ENCODE data around the gene MCEMP1. TPM values are rescaled to one million over a fixed set of nuclear protein-coding genes. Genes with fewer than 3 reads are reported as not detected.

Gene MCEMP1
- total RNA-seq, 4 donors from 2014 or later: 0.29 to 0.97 TPM; not detected in 2

DNA sequence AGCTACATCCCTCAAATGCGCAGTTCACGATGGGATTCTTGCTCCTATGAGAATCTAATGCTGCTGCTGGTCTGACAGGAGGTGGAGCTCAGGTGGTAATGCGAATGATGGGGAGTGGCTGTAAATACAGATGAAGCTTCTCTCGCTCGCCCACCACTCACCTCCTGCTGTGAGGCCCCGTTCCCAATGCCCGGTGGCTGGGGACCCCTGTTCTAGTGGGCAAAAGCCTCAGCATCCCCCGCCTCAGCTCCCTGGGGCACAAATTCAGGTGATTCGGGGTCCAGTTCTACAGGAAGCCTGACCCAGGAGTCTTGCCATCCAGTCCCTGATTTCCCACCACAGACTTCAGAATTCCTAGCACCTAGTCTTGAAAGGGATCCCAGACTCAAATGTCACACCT lies 4.4 kb upstream of the MCEMP1 start:
- H3K4me3 ChIP-seq: no peak overlapping the region
- no peak overlapping the region for H3K27ac ChIP-seq
- 27 to 48% methylated on average over 4 to 8 of the region's 9 CpGs for WGBS, 2 donors
- peaks cover 0 to 15% (median 0%) of the 10 kb centered on the region in 3 donors for H3K4me1 ChIP-seq
- no peaks in the 10 kb centered on the region for H3K36me3 ChIP-seq
- peaks cover 0 to 89% (median 0%) of the 10 kb centered on the region in 4 donors for H3K27me3 ChIP-seq
- TF ChIP-seq, protein P1, sequence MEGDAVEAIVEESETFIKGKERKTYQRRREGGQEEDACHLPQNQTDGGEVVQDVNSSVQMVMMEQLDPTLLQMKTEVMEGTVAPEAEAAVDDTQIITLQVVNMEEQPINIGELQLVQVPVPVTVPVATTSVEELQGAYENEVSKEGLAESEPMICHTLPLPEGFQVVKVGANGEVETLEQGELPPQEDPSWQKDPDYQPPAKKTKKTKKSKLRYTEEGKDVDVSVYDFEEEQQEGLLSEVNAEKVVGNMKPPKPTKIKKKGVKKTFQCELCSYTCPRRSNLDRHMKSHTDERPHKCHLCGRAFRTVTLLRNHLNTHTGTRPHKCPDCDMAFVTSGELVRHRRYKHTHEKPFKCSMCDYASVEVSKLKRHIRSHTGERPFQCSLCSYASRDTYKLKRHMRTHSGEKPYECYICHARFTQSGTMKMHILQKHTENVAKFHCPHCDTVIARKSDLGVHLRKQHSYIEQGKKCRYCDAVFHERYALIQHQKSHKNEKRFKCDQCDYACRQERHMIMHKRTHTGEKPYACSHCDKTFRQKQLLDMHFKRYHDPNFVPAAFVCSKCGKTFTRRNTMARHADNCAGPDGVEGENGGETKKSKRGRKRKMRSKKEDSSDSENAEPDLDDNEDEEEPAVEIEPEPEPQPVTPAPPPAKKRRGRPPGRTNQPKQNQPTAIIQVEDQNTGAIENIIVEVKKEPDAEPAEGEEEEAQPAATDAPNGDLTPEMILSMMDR (IDR thresholded peaks at IDR 0.05): no peak
- no peak for TF ChIP-seq POLR2A (IDR thresholded peaks at IDR 0.05)
- intact Hi-C loops (cut with DNase I): no loop called here
- no peak for DNase-seq
- H3K9me3 ChIP-seq: no peaks in the 10 kb centered on the region

DNA sequence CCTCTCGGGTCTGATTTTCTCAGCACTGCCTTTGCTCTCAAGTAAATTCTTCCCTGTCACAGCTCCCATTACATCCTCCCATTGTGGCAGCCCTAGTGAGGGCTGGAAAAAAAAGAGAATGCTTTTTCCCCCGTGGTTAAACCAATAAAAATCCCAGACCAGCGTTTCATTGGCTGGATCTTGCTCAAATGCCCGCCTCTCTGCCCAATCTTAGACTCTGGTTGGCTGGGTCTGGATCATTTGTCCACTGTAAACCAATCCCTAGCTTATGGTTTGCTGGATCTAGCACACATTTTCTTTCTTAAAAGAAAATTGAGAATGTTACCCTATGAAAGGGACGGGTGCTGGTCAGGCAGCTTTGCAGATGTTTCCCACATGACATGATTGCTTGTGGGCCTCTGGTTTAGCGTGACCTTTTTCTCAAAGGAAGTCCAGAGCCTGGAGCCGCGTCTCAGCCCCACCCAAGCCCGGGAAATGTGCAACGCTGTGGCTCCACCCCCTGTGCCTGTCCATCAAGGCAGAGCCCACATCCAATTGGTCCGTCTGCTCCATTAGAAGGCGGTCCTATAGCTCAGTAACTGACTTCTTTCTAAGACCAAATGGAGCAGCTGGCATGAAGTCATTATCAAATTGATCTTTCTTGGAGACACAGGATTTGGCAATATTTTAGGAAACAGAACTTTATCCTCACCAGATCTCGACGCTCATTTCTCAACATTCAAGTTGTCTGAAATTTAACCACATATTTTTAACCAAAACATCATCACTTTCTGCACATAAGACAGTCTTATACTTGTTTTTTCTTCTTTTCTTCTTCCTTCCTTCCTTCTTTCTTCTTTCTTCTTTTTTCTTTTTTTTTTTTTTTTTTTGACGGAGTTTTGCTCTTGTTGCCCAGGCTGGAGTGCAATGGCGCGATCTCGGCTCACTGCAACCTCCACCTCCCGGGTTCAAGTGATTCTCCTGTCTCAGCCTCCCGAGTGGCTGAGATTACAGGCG lies 2.6 kb upstream of the MCEMP1 start:
- Histone ChIP-seq H3K9me3 (no peaks in the 10 kb centered on the region), H3K27ac (peak overlapping the region in 1 of 4 donors; percentile 41), H3K27me3 (peaks cover 0 to 94% (median 0%) of the 10 kb centered on the region in 4 donors), H3K36me3 (no peaks in the 10 kb centered on the region), H3K4me3 (no peak overlapping the region), H3K4me1 (peaks cover 0 to 20% (median 0%) of the 10 kb centered on the region in 3 donors)
- no peak for DNase-seq
- WGBS, 2 donors: 49 to 55% methylated on average over 9 to 20 of the region's 21 CpGs
- TF ChIP-seq, protein P1 (IDR thresholded peaks at IDR 0.05): no peak
- TF ChIP-seq POLR2A (IDR thresholded peaks at IDR 0.05): no peak
- intact Hi-C loops (cut with DNase I): loop anchor here (5.0 kb wide), 1 partner anchor 107 kb away; no protein-coding TSS in a partner anchor

- Histone ChIP-seq H3K4me1 (peaks cover 4 to 29% (median 5%) of the 10 kb centered on the region in 3 donors), H3K9me3 (no peaks in the 10 kb centered on the region), H3K27ac (no peak overlapping the region), H3K36me3 (no peaks in the 10 kb centered on the region), H3K4me3 (no peak overlapping the region), H3K27me3 (peaks cover 0 to 82% (median 0%) of the 10 kb centered on the region in 4 donors)
- TF ChIP-seq, protein P1 (IDR thresholded peaks at IDR 0.05): no peak
- no peak for DNase-seq
- intact Hi-C loops (cut with DNase I): loop anchor here (5.0 kb wide), 1 partner anchor 109 kb away; no protein-coding TSS in a partner anchor
- WGBS, 2 donors: 18 to 46% methylated on average over 4 to 7 of the region's 7 CpGs
These were observed 514 bp upstream of the MCEMP1 start for GRCh38 chr19:7676376-7676775.

DNA sequence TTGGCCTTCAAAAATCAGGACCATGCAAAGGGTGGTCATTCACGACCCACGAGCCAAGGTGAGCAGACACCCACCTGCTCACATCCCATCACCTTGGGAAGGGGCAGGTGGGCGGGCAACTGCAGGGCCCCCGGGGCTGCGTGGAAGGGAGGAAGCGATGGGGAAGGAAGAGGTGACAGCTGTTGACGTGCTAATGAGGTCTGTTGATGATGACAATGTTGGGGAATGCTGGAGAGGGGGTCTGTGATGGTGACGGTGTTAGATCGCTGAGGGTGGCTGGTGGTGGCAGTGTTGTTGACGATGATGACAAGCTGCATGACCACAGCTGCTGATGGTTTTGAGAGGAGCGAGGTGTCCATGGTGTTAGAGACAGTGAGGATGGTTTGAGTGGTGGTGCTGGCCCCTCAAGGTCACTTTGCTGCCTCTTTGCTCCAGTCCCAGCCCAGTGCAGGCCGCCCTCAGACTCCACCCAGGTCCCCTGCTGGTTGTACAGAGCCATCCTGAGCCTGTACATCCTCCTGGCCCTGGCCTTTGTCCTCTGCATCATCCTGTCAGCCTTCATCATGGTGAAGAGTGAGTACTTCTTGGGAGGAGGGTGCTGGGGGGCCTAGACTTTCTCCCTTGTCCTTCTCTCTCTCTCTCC lies 900 bp downstream of the MCEMP1 start:
- peaks cover 0 to 68% (median 0%) of the 10 kb centered on the region in 4 donors for H3K27me3 ChIP-seq
- no peak for DNase-seq
- no peak overlapping the region for H3K4me3 ChIP-seq
- H3K27ac ChIP-seq: no peak overlapping the region
- peaks cover 5 to 8% (median 5%) of the 10 kb centered on the region in 3 donors for H3K36me3 ChIP-seq
- TF ChIP-seq POLR2A (IDR thresholded peaks at IDR 0.05): no peak
- TF ChIP-seq, protein P1 (IDR thresholded peaks at IDR 0.05): peak in 1 of 6 experiments; percentile 10
- no peaks in the 10 kb centered on the region for H3K9me3 ChIP-seq
- intact Hi-C loops (cut with DNase I): loop anchor here (5.0 kb wide), 1 partner anchor 110 kb away; no protein-coding TSS in a partner anchor
- peaks cover 9 to 42% (median 10%) of the 10 kb centered on the region in 3 donors for H3K4me1 ChIP-seq
- 54% methylated on average over 8 to 10 of the region's 12 CpGs for whole genome bisulfite sequencing, 2 donors

Measured in esophagus squamous epithelium (tissue), 5 donors.